GM23248 (cell line): ENCODE results near the gene DLG2.

Experiments used
- EZH2 ChIP-seq: fragments of 200-600 bp; sonication (generic); IDR thresholded peaks from 2 replicates; pipeline ENCODE4 v1.6.1; 2018; ENCODE audit warnings: antibody characterized with exemption, mild to moderate bottlenecking; ENCODE audit not compliant: insufficient read depth, poor library complexity, severe bottlenecking
- EZH2phosphoT487 ChIP-seq: fragments of 200-600 bp; sonication (generic); IDR thresholded peaks from 2 replicates; pipeline ENCODE4 v1.6.1; 2018; ENCODE audit warnings: antibody characterized with exemption, moderate library complexity, mild to moderate bottlenecking, low read depth; ENCODE audit not compliant: insufficient read depth

DNA sequence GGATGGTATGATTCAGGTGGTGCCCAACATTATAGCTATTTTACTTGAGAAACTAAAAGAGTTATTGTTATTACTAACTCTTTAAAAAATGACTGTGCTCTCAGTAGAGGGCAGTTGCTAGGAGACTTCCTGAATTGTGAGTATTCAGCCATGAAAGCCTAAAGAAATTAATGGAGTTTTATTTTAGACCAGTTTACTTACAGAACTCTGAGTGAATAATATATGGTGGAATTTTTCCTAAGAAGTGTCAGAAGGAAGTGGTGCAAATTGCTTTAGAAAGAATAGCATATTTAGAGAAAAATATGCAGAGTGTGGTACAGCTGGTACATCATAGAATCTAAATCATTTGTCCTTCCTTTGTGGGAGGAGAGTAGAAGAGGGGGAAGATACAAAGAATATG lies 1651.1 kb downstream of the DLG2 start:
- TF ChIP-seq EZH2phosphoT487, result no peak
- TF ChIP-seq EZH2, result no peak
